Mucosa of descending colon (tissue), 3 donors: ENCODE data around the gene MGAT3. TPM values are rescaled to one million over a fixed set of nuclear protein-coding genes. Genes with fewer than 3 reads are reported as not detected.
A peak's percentile ranks its signal among the peaks of the same experiment; 100 is the strongest.

Experiments
- ATAC-seq: fragments of 200-7000 bp; cut with Tn5 transposase; one replicate; pipeline ENCODE4 v1.9.1; 2020; ENCODE audit warnings: mild to moderate bottlenecking, moderate library complexity
- DNase-seq, 3 donors: peaks; one replicate each; pipeline ENCODE4 v3.0.0-alpha.2; 2020
- H3K36me3 ChIP-seq: fragments of 200-600 bp; one replicate; pipeline ENCODE4 v1.8.0; 2021; ENCODE audit warnings: low read depth, mild to moderate bottlenecking
- H3K4me1 ChIP-seq: fragments of 200-600 bp; one replicate; pipeline ENCODE4 v1.8.0; 2021; ENCODE audit warnings: low read depth, mild to moderate bottlenecking
- H3K4me3 ChIP-seq: fragments of 200-600 bp; one replicate; pipeline ENCODE4 v1.8.0; 2021; ENCODE audit warnings: mild to moderate bottlenecking
- H3K9me3 ChIP-seq: fragments of 200-600 bp; one replicate; pipeline ENCODE4 v1.8.0; 2021; ENCODE audit warnings: mild to moderate bottlenecking
- intact Hi-C, 2 donors: fragments of 100-400 bp; cut with DNase I in 1 of 2; cut with micrococcal nuclease in 1 of 2; formaldehyde crosslinking; loops; one replicate each; pipeline versions ENCODE4 v1.11.0 to v1.11.1; 2022; cut with DNase I, micrococcal nuclease
- total RNA-seq, 3 donors: library from RNA; stranded (reverse); fragmentation: NEBNext Ultra II Directional in 2 of 3; extraction: Animal tissue kit (Norgen Biotek cat#: 25700) in 2 of 3; gene quantifications; one replicate each; pipeline versions ENCODE4 v1.2.1 to v1.2.4, GENCODE V29; 2021 to 2023
- TF ChIP-seq, protein P1 (sequence below): fragments of 200-600 bp; IDR thresholded peaks from one replicate; pipeline ENCODE4 v1.8.0; 2022; ENCODE audit warnings: antibody characterized with exemption, mild to moderate bottlenecking
- donor health status: DM: no; HTN: no; CAD: no; lungs with moderate emphysema.
- donor health status: DM: no; HTN: no; CAD: no.
- donor health status: DM: no; HTN: yes; CAD: no.

Gene MGAT3
- total RNA-seq, 3 donors from 2014 or later = 5.1 to 8.5 (median 6.5) TPM

GRCh38 chr22:39462443-39463221 is 5.8 kb downstream of the MGAT3 start:
- TF ChIP-seq, protein P1, sequence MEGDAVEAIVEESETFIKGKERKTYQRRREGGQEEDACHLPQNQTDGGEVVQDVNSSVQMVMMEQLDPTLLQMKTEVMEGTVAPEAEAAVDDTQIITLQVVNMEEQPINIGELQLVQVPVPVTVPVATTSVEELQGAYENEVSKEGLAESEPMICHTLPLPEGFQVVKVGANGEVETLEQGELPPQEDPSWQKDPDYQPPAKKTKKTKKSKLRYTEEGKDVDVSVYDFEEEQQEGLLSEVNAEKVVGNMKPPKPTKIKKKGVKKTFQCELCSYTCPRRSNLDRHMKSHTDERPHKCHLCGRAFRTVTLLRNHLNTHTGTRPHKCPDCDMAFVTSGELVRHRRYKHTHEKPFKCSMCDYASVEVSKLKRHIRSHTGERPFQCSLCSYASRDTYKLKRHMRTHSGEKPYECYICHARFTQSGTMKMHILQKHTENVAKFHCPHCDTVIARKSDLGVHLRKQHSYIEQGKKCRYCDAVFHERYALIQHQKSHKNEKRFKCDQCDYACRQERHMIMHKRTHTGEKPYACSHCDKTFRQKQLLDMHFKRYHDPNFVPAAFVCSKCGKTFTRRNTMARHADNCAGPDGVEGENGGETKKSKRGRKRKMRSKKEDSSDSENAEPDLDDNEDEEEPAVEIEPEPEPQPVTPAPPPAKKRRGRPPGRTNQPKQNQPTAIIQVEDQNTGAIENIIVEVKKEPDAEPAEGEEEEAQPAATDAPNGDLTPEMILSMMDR = no peak
- DNase-seq = no peak
- Histone ChIP-seq H3K9me3 (no peaks in the 10 kb centered on the region), H3K36me3 (no peaks in the 10 kb centered on the region), H3K4me1 (no peaks in the 10 kb centered on the region), H3K4me3 (no peak overlapping the region)
- ATAC-seq = no peak
- intact Hi-C loops = no loop called here

DNA sequence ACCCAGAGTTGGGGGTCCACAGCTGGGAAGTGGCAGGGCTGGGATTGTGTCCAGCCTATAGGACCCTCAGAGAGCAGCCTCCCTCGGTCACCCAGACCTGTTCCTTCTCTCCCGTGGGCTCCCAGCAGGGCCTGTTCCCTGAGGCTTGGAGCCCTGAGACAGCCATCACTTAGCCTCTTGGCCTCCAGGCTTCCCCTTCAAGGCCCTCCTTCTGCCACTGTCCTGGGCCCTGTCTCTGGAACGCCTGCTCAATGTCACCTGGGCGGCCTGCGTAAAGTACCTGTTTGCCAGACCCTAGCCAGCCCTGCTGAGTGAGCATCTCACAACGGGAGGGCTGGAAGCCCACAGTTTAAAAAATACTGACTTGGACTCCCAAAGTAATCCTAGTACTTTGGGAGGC is 6.5 kb downstream of the MGAT3 start:
- Histone ChIP-seq H3K9me3 (no peaks in the 10 kb centered on the region), H3K36me3 (no peaks in the 10 kb centered on the region), H3K4me1 (no peaks in the 10 kb centered on the region), H3K4me3 (no peak overlapping the region)
- TF ChIP-seq, protein P1 = no peak
- no peak for DNase-seq
- ATAC-seq = no peak
- intact Hi-C loops = no loop called here

- Histone ChIP-seq H3K9me3 (no peaks in the 10 kb centered on the region), H3K4me3 (no peak overlapping the region), H3K4me1 (no peaks in the 10 kb centered on the region), H3K36me3 (no peaks in the 10 kb centered on the region)
- ATAC-seq = no peak
- TF ChIP-seq, protein P1 = no peak
- intact Hi-C loops = no loop called here
- DNase-seq = no peak
These were observed 7.1 kb downstream of the MGAT3 start for GRCh38 chr22:39463931-39464390.

DNA sequence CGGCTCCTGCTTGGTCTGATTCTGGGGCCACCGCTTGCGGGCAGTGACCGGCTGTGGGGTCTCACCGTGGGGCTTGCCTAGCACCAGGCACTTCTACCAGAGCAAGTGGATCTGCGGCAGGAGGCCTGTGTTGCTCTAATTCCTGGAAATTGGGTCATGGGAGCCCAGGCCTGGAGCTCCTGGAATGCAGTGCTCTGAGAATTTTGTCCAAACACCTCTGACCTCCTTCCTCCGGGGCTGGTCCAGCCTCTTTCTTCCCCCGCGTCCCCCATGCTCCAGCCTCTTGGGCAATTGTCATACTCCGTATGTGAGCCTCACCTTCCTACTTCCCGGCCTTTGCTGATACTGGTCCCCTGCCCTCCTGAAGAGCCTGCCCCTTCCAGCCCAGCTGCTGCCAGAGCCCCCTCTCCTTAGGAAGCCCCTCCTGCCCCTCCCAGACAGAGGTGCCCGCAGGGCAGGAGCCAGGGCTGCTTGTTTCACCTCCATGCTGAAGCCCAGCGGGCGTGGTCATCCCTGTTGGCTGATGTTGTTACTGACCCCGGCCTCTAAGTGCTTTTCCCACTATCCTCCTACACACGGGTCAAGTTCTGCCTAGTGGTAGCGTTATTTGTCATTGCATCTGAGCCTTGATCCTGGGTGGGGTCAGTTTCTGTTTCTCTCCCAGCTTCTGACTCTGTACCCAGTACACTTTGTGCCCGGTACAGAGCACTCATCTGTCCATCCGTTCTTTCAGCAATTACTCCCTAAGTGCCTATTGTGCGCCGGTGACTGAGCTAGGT is 9.6 kb downstream of the MGAT3 start:
- no peak overlapping the region for H3K4me3 ChIP-seq
- H3K36me3 ChIP-seq = no peaks in the 10 kb centered on the region
- ATAC-seq = peak; percentile 58
- TF ChIP-seq, protein P1 = no peak
- peaks cover 5% of the 10 kb centered on the region for H3K4me1 ChIP-seq
- DNase-seq = no peak
- intact Hi-C loops = no loop called here
- H3K9me3 ChIP-seq = no peaks in the 10 kb centered on the region

DNA sequence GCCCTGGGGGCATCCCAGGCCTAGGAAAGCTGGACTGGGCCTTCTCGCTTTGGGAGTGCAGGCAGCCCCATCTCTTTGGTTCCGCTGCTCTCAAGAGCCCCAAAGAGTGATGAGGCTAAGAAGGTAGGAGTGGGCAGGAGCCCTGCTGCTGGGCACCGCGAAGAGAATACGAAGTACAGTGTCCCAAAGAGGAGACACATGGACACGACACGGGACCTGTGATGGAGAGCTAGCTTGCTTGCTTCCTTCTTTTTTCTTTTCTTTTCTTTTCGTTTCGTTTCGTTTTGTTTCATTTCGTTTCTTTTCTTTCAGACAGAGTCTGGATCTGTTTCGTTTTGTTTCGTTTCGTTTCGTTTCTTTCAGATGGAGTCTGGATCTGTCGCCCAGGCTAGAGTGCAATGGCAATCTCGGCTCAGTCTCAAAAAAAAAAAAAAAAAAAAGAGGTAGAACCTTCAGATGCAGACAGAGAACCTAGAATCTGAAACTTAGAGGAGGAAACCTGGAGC is 10.6 kb downstream of the MGAT3 start:
- TF ChIP-seq, protein P1 = no peak
- Histone ChIP-seq H3K4me1 (peaks cover 12% of the 10 kb centered on the region), H3K4me3 (no peak overlapping the region), H3K36me3 (no peaks in the 10 kb centered on the region), H3K9me3 (no peaks in the 10 kb centered on the region)
- ATAC-seq (no peak), DNase-seq (no peak)
- intact Hi-C loops = no loop called here
